Erythroblast (primary cell): ENCODE data around the gene SLC26A1.

Experiments
- GATA1 ChIP-seq: IDR thresholded peaks from 2 replicates; pipeline ENCODE4 v1.6.1; 2011; ENCODE audit warnings: low read depth, mild to moderate bottlenecking, control low read depth, low read length, moderate library complexity
- POLR2A ChIP-seq: IDR thresholded peaks from 2 replicates; pipeline ENCODE4 v1.6.1; 2011; ENCODE audit warnings: mild to moderate bottlenecking, low read length

DNA sequence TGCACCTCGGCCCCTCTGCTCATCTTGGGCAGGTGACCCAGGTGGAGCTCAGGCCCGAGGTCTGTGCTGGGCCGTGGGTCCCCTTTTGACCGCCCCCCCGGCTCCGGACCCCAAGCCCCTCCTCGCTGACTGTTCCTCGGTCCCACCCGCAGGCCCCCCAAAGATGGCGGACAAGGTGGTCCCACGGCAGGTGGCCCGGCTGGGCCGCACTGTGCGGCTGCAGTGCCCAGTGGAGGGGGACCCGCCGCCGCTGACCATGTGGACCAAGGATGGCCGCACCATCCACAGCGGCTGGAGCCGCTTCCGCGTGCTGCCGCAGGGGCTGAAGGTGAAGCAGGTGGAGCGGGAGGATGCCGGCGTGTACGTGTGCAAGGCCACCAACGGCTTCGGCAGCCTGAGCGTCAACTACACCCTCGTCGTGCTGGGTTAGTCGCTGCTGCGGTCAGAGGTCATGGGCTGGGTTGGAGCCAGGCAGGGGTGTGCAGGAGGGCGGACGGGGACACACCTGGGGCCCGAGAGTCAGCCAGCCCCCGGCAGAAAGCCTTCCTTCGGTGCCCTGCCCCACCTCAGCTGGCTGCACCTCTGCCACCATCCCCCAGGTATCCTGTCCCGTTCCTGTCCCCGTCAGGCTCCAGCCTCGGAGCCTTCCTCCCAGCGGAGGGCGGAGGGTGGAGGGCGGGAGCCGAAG lies 29.0 kb upstream of the SLC26A1 start:
- TF ChIP-seq POLR2A, result no peak
- TF ChIP-seq GATA1, result no peak
